VCaP (cell line): ENCODE measurements around the gene CDH13.

Experiments
- H3K27ac ChIP-seq: fragments of 450-650 bp; 2 replicates; pipeline ENCODE4 v1.5.1; 2017
- TF ChIP-seq, protein P1 (sequence below): fragments of 450-650 bp; conservative IDR thresholded peaks from 2 replicates; pipeline ENCODE4 v1.5.1; 2017; ENCODE audit warnings: mild to moderate bottlenecking, moderate library complexity

Gene CDH13

DNA sequence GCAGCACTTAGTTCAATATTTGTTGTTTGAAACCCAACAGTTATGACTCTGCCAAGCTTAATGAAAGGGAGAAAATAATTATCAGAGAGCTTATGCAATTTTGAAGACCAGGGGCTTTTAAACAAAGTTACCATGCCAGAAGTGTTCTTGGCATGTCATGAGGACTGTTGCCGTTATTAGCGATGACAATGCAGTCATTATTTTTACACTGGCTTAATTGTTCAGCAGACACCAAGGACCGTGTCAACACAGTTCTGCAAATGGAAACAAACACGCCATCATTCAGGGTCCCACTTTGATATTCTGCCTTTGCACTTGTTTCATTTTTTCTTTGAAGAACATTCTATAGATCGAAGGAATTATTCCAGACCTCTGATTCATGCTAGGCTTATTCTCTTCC, 518.5 kb downstream of the CDH13 start:
- no peak overlapping the region for H3K27ac ChIP-seq
- TF ChIP-seq, protein P1, sequence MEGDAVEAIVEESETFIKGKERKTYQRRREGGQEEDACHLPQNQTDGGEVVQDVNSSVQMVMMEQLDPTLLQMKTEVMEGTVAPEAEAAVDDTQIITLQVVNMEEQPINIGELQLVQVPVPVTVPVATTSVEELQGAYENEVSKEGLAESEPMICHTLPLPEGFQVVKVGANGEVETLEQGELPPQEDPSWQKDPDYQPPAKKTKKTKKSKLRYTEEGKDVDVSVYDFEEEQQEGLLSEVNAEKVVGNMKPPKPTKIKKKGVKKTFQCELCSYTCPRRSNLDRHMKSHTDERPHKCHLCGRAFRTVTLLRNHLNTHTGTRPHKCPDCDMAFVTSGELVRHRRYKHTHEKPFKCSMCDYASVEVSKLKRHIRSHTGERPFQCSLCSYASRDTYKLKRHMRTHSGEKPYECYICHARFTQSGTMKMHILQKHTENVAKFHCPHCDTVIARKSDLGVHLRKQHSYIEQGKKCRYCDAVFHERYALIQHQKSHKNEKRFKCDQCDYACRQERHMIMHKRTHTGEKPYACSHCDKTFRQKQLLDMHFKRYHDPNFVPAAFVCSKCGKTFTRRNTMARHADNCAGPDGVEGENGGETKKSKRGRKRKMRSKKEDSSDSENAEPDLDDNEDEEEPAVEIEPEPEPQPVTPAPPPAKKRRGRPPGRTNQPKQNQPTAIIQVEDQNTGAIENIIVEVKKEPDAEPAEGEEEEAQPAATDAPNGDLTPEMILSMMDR, result no peak

GRCh38 chr16:83147244-83147643, 520.5 kb downstream of the CDH13 start:
- no peak overlapping the region for H3K27ac ChIP-seq
- TF ChIP-seq, protein P1, result no peak

DNA sequence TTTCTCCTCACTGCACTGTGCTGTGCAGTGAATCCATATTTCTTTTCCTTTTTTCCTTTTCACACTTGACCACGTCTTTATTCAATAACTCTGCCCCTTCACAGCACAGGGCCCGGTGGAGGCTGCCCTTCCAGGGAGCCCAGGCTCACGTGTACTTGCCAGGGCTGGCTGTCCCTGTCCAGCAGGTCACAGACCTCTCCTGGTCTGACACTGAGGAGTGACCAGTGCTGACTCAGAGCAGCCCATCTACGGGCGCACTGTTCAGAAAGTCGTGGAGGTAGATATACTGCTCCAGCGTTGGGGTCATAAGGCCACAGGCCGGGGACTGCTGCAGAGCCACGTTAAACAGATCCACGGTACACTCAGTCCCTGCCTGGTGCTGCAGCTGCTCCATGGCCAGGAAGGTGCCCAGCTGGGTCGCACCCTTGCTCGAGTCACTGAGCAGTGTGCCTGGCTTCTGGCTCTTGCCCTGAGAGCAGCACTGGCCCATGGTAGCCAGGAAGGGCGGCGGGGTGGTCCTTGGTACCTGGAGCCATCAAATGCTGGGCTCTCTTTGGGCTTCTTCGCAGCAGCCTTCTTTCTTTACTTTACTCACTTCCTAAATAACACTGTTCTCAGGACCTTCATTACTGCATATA, 531.7 kb downstream of the CDH13 start:
- no peak overlapping the region for H3K27ac ChIP-seq
- TF ChIP-seq, protein P1, result no peak

DNA sequence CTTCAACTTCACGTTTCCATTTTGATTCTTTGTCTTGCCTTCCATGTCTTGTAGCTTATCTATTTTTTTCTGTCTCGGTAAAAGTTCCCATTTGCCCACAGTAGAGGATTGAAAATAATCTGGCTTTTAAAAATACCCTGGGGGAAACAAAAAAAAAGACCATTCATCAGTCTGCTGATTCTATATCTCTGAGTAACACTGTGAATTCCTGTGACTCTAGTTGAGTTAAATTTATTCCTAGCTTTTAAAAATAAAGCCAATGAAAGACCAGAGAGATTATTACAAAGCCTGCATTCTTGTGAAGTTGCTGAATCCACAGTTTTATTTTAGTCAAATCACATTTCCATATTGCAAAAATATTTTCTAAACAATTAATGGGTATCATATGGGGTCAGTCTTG, 532.3 kb downstream of the CDH13 start:
- TF ChIP-seq, protein P1, result no peak

DNA sequence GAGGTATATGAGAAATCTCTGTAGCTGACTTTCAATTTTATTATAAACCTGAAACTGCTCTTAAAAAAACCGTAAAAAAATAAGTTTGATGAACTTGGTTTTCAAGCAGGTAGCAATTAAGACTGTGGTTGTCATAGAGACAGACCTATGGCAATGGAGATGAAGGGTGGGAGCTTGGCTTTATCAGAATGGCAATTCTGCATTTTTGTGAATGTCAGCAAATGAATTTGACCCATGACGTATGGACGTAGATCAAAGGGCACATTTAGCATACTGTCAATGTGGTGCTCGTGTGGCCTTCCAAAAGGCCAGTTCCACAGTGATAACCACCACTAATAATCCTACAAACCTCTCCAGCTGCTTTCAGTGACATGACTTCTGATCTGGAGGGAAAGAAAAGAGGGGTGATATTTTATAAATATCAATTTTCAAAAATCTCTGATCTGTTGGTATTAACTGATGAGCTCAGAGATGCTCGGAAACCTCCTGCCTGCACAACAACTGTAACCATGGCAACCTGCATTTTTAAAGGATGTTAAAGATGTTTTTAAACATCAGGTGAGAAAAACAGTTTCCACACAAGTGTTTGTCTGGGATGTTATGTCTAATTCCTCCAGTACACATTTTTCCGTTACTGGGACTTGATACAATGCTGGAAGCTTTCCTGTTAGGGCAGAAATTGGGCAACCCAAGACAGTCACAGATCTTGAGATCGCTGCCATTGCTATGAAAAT, 533.7 kb downstream of the CDH13 start:
- no peak overlapping the region for H3K27ac ChIP-seq
- TF ChIP-seq, protein P1, result no peak

More for the DNA sequence above, 532.3 kb downstream of the CDH13 start:
- H3K27ac ChIP-seq, result no peak overlapping the region

GRCh38 chr16:83162791-83163190, 536.0 kb downstream of the CDH13 start:
- no peak overlapping the region for H3K27ac ChIP-seq
- TF ChIP-seq, protein P1, result no peak

DNA sequence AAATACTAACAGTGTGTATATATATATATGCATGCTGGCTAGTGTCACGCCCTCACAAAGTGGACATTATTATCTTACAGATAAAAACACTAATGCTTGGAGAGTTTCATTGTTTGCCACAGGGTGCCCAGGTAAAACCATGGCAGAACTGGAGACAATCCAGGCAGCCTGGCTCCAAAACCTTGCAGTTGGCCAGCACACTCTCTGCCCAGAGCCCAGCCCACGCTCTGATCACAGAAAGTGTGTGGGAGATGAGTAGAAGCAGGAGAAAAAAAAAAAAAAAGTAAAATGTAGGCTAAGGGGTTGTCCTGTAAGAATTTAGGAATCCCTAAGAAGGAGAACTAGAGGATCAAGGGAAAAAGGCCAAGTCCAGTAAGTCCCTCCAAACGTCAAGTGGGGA, 538.0 kb downstream of the CDH13 start:
- TF ChIP-seq, protein P1, result no peak

More for the DNA sequence above, 538.0 kb downstream of the CDH13 start:
- H3K27ac ChIP-seq, result no peak overlapping the region
